Measurements from ENCODE around the gene KLHL15.

DNA sequence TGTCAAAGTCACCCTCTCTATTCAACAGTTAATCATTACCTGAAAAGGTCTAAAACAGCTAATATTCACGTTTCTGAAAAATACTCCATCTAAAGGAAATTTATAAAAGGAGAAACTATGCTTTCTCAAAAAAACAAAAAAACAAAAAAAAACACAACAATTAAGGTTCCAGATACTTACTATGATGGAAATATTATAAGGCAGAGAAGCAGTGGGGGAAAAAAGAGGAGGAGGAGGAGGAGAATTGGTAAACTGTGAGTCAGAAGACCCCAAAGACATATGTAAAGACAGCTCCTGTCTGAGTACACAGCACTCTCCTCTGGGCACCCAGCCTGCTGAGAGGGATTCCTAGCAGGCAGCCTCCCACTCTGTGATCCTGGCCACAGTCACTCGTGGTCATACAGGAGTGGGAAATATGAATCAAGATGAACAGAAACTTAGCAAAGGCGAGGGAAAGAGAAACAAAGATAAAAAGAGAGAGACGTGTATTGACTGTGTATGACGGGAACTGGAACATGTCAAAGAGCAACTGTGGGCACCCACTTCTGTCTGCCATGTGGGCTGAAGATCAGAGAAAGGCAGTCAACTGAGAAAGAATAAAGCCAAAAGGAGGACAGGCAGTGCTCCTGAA, 12.5 kb downstream of the KLHL15 start:
- TF ChIP-seq, protein P1, sequence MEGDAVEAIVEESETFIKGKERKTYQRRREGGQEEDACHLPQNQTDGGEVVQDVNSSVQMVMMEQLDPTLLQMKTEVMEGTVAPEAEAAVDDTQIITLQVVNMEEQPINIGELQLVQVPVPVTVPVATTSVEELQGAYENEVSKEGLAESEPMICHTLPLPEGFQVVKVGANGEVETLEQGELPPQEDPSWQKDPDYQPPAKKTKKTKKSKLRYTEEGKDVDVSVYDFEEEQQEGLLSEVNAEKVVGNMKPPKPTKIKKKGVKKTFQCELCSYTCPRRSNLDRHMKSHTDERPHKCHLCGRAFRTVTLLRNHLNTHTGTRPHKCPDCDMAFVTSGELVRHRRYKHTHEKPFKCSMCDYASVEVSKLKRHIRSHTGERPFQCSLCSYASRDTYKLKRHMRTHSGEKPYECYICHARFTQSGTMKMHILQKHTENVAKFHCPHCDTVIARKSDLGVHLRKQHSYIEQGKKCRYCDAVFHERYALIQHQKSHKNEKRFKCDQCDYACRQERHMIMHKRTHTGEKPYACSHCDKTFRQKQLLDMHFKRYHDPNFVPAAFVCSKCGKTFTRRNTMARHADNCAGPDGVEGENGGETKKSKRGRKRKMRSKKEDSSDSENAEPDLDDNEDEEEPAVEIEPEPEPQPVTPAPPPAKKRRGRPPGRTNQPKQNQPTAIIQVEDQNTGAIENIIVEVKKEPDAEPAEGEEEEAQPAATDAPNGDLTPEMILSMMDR (IDR thresholded peaks at IDR 0.05): no peak
- TF ChIP-seq NFE2L1 (CRISPR knock-in tag; IDR thresholded peaks at IDR 0.05): no peak
- TF ChIP-seq NR2C2 (CRISPR knock-in tag; IDR thresholded peaks at IDR 0.05): no peak
- TF ChIP-seq, protein P2, sequence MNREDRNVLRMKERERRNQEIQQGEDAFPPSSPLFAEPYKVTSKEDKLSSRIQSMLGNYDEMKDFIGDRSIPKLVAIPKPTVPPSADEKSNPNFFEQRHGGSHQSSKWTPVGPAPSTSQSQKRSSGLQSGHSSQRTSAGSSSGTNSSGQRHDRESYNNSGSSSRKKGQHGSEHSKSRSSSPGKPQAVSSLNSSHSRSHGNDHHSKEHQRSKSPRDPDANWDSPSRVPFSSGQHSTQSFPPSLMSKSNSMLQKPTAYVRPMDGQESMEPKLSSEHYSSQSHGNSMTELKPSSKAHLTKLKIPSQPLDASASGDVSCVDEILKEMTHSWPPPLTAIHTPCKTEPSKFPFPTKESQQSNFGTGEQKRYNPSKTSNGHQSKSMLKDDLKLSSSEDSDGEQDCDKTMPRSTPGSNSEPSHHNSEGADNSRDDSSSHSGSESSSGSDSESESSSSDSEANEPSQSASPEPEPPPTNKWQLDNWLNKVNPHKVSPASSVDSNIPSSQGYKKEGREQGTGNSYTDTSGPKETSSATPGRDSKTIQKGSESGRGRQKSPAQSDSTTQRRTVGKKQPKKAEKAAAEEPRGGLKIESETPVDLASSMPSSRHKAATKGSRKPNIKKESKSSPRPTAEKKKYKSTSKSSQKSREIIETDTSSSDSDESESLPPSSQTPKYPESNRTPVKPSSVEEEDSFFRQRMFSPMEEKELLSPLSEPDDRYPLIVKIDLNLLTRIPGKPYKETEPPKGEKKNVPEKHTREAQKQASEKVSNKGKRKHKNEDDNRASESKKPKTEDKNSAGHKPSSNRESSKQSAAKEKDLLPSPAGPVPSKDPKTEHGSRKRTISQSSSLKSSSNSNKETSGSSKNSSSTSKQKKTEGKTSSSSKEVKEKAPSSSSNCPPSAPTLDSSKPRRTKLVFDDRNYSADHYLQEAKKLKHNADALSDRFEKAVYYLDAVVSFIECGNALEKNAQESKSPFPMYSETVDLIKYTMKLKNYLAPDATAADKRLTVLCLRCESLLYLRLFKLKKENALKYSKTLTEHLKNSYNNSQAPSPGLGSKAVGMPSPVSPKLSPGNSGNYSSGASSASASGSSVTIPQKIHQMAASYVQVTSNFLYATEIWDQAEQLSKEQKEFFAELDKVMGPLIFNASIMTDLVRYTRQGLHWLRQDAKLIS (CRISPR knock-in tag; IDR thresholded peaks at IDR 0.05; ENCODE audit: borderline replicate concordance): no peak
- TF ChIP-seq RELA (CRISPR knock-in tag; IDR thresholded peaks at IDR 0.05; ENCODE audit: borderline replicate concordance): no peak
- no peak for TF ChIP-seq TEAD1 (CRISPR knock-in tag; IDR thresholded peaks at IDR 0.05)
- TF ChIP-seq, protein P3, sequence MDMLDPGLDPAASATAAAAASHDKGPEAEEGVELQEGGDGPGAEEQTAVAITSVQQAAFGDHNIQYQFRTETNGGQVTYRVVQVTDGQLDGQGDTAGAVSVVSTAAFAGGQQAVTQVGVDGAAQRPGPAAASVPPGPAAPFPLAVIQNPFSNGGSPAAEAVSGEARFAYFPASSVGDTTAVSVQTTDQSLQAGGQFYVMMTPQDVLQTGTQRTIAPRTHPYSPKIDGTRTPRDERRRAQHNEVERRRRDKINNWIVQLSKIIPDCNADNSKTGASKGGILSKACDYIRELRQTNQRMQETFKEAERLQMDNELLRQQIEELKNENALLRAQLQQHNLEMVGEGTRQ (CRISPR knock-in tag; IDR thresholded peaks at IDR 0.05): no peak
- TF ChIP-seq ATF1 (CRISPR knock-in tag; IDR thresholded peaks at IDR 0.05): no peak

All from WTC11 (cell line).